WTC11 (cell line): ENCODE measurements around the gene POLK.

Experiments used
- CREB1 ChIP-seq: sonication (generic); formaldehyde crosslinking; IDR thresholded peaks from 2 replicates; pipeline ENCODE4 v1.8.0; 2023; ENCODE audit warnings: mild to moderate bottlenecking, missing genetic modification reagents
- GABPB1 ChIP-seq: sonication (generic); formaldehyde crosslinking; IDR thresholded peaks from 2 replicates; pipeline ENCODE4 v1.8.1; 2023; ENCODE audit warnings: mild to moderate bottlenecking, missing genetic modification reagents
- GTF2I ChIP-seq: fragments of 250-450 bp; sonication (Bioruptor Pico); conservative IDR thresholded peaks from 2 replicates; pipeline ENCODE4 v1.4.0; 2021; ENCODE audit warnings: mild to moderate bottlenecking
- IRF2 ChIP-seq: sonication (generic); formaldehyde crosslinking; IDR thresholded peaks from 2 replicates; pipeline ENCODE4 v1.8.0; 2022; ENCODE audit warnings: low read depth, missing genetic modification reagents, borderline replicate concordance
- MYBL2 ChIP-seq: sonication (generic); formaldehyde crosslinking; IDR thresholded peaks from 2 replicates; pipeline ENCODE4 v1.8.1; 2023; ENCODE audit warnings: mild to moderate bottlenecking, moderate library complexity, missing genetic modification reagents
- NFYB ChIP-seq: sonication (generic); formaldehyde crosslinking; conservative IDR thresholded peaks from 2 replicates; pipeline ENCODE4 v1.8.0; 2022; ENCODE audit warnings: low read depth, missing genetic modification reagents
- NR3C1 ChIP-seq: sonication (generic); formaldehyde crosslinking; conservative IDR thresholded peaks from 2 replicates; pipeline ENCODE4 v1.8.1; 2023; ENCODE audit warnings: low read depth, mild to moderate bottlenecking, missing genetic modification reagents
- TF ChIP-seq, protein P1 (sequence below): fragments of 200-600 bp; IDR thresholded peaks from 2 replicates; pipeline ENCODE4 v1.8.0; 2022; ENCODE audit warnings: antibody characterized with exemption
- TF ChIP-seq, protein P2 (sequence below): sonication (generic); formaldehyde crosslinking; IDR thresholded peaks from 2 replicates; pipeline ENCODE4 v1.8.0; 2022; ENCODE audit warnings: mild to moderate bottlenecking, missing genetic modification reagents
- TF ChIP-seq, protein P3 (sequence below): sonication (generic); formaldehyde crosslinking; IDR thresholded peaks from 2 replicates; pipeline ENCODE4 v1.8.1; 2023; ENCODE audit warnings: mild to moderate bottlenecking, missing genetic modification reagents, moderate library complexity
- TF ChIP-seq, protein P4 (sequence below): sonication (generic); formaldehyde crosslinking; IDR thresholded peaks from 2 replicates; pipeline ENCODE4 v1.8.1; 2022; ENCODE audit warnings: low read depth, mild to moderate bottlenecking, moderate library complexity, missing genetic modification reagents, borderline replicate concordance
- TF ChIP-seq, protein P5 (sequence below): sonication (generic); formaldehyde crosslinking; IDR thresholded peaks from 2 replicates; pipeline ENCODE4 v1.8.0; 2022; ENCODE audit warnings: mild to moderate bottlenecking, missing genetic modification reagents
- TF ChIP-seq, protein P6 (sequence below): sonication (generic); formaldehyde crosslinking; IDR thresholded peaks from 2 replicates; pipeline ENCODE4 v1.8.0; 2022; ENCODE audit warnings: mild to moderate bottlenecking, missing genetic modification reagents
- TF ChIP-seq, protein P7 (sequence below): sonication (generic); formaldehyde crosslinking; IDR thresholded peaks from 2 replicates; pipeline ENCODE4 v1.8.1; 2023; ENCODE audit warnings: mild to moderate bottlenecking, missing genetic modification reagents

DNA sequence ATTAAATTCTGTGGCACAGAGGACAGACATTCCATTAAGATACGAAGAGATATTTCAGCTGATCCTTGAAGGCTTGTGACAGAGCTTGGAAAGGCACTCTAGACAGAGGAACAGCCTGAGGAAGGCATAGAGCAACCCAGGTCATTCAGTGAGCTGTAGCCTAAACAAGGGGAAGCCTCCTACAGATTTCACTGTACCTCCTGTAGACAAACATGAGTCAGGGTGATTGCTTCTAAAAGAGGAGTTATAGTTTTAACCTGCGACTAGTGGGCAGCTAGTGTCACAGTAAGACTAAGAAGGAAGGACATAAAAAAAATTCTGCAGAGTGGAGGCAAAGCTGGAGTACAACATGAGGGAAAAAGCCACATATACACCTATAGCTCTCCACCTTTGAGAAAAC, 56.0 kb downstream of the POLK start:
- TF ChIP-seq, protein P1, sequence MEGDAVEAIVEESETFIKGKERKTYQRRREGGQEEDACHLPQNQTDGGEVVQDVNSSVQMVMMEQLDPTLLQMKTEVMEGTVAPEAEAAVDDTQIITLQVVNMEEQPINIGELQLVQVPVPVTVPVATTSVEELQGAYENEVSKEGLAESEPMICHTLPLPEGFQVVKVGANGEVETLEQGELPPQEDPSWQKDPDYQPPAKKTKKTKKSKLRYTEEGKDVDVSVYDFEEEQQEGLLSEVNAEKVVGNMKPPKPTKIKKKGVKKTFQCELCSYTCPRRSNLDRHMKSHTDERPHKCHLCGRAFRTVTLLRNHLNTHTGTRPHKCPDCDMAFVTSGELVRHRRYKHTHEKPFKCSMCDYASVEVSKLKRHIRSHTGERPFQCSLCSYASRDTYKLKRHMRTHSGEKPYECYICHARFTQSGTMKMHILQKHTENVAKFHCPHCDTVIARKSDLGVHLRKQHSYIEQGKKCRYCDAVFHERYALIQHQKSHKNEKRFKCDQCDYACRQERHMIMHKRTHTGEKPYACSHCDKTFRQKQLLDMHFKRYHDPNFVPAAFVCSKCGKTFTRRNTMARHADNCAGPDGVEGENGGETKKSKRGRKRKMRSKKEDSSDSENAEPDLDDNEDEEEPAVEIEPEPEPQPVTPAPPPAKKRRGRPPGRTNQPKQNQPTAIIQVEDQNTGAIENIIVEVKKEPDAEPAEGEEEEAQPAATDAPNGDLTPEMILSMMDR: no peak
- no peak for TF ChIP-seq IRF2 (CRISPR knock-in tag)
- TF ChIP-seq, protein P2, sequence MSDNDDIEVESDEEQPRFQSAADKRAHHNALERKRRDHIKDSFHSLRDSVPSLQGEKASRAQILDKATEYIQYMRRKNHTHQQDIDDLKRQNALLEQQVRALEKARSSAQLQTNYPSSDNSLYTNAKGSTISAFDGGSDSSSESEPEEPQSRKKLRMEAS: no peak
- TF ChIP-seq CREB1 (CRISPR knock-in tag): no peak
- TF ChIP-seq, protein P3, sequence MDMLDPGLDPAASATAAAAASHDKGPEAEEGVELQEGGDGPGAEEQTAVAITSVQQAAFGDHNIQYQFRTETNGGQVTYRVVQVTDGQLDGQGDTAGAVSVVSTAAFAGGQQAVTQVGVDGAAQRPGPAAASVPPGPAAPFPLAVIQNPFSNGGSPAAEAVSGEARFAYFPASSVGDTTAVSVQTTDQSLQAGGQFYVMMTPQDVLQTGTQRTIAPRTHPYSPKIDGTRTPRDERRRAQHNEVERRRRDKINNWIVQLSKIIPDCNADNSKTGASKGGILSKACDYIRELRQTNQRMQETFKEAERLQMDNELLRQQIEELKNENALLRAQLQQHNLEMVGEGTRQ: no peak
- no peak for TF ChIP-seq GABPB1 (CRISPR knock-in tag)
- no peak for TF ChIP-seq GTF2I (CRISPR knock-in tag)
- TF ChIP-seq NFYB (CRISPR knock-in tag): no peak
- no peak for TF ChIP-seq NR3C1 (CRISPR knock-in tag)
- TF ChIP-seq, protein P4, sequence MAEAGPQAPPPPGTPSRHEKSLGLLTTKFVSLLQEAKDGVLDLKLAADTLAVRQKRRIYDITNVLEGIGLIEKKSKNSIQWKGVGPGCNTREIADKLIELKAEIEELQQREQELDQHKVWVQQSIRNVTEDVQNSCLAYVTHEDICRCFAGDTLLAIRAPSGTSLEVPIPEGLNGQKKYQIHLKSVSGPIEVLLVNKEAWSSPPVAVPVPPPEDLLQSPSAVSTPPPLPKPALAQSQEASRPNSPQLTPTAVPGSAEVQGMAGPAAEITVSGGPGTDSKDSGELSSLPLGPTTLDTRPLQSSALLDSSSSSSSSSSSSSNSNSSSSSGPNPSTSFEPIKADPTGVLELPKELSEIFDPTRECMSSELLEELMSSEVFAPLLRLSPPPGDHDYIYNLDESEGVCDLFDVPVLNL (CRISPR knock-in tag): no peak
- TF ChIP-seq, protein P5, sequence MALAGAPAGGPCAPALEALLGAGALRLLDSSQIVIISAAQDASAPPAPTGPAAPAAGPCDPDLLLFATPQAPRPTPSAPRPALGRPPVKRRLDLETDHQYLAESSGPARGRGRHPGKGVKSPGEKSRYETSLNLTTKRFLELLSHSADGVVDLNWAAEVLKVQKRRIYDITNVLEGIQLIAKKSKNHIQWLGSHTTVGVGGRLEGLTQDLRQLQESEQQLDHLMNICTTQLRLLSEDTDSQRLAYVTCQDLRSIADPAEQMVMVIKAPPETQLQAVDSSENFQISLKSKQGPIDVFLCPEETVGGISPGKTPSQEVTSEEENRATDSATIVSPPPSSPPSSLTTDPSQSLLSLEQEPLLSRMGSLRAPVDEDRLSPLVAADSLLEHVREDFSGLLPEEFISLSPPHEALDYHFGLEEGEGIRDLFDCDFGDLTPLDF: no peak
- TF ChIP-seq, protein P6, sequence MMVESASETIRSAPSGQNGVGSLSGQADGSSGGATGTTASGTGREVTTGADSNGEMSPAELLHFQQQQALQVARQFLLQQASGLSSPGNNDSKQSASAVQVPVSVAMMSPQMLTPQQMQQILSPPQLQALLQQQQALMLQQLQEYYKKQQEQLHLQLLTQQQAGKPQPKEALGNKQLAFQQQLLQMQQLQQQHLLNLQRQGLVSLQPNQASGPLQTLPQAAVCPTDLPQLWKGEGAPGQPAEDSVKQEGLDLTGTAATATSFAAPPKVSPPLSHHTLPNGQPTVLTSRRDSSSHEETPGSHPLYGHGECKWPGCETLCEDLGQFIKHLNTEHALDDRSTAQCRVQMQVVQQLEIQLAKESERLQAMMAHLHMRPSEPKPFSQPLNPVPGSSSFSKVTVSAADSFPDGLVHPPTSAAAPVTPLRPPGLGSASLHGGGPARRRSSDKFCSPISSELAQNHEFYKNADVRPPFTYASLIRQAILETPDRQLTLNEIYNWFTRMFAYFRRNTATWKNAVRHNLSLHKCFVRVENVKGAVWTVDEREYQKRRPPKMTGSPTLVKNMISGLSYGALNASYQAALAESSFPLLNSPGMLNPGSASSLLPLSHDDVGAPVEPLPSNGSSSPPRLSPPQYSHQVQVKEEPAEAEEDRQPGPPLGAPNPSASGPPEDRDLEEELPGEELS (CRISPR knock-in tag): no peak
- no peak for TF ChIP-seq MYBL2 (CRISPR knock-in tag)
- TF ChIP-seq, protein P7, sequence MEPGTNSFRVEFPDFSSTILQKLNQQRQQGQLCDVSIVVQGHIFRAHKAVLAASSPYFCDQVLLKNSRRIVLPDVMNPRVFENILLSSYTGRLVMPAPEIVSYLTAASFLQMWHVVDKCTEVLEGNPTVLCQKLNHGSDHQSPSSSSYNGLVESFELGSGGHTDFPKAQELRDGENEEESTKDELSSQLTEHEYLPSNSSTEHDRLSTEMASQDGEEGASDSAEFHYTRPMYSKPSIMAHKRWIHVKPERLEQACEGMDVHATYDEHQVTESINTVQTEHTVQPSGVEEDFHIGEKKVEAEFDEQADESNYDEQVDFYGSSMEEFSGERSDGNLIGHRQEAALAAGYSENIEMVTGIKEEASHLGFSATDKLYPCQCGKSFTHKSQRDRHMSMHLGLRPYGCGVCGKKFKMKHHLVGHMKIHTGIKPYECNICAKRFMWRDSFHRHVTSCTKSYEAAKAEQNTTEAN (CRISPR knock-in tag): no peak
